Measurements from ENCODE around the gene RPL28.
"Not testable (repeated sequence)": the region's sequence is repeated elsewhere in the genome, so short reads cannot be mapped to it uniquely, and the experiment has no call there.

RPL28 gene

DNA sequence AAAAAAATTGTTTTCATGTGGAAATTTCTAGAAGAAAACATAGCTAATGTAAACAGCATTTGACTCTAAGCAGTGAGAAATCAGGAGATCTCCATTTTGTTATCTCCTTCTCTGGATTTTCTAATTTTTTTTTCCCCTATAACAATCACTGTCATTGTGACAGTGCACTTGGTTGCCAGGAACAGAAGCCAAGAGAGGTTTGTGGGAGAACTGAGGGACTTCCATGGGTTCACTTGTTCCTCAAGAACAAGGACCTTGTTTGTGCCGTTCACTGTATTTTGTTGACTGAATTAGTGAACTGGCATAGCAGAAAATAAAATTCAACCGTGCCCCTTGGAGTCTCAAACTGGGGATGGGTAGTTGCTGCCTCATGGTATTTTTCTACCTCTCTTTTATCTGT is 40.3 kb downstream of the RPL28 start:
- DNase-seq (ENCODE audit: low read depth) = no peak

DNA sequence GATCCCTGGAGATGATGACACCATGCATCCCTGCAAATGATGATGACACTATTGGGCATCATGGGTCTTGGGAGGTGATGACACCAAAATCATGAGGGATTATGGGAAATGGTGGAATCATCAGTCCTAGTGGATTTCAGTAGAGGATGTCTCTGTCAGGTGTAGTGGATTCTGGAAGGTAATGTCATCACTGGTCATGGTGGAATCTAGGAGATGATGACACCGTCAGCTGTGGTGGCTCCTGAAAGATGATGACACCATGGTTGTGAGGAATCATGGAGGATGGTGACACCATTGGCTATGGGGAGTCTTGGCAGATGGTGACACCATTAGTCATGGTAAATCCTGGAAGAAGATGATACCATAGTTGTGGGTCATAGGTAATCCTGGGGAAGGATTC is 45.5 kb downstream of the RPL28 start:
- no peak for DNase-seq (ENCODE audit: low read depth)

DNA sequence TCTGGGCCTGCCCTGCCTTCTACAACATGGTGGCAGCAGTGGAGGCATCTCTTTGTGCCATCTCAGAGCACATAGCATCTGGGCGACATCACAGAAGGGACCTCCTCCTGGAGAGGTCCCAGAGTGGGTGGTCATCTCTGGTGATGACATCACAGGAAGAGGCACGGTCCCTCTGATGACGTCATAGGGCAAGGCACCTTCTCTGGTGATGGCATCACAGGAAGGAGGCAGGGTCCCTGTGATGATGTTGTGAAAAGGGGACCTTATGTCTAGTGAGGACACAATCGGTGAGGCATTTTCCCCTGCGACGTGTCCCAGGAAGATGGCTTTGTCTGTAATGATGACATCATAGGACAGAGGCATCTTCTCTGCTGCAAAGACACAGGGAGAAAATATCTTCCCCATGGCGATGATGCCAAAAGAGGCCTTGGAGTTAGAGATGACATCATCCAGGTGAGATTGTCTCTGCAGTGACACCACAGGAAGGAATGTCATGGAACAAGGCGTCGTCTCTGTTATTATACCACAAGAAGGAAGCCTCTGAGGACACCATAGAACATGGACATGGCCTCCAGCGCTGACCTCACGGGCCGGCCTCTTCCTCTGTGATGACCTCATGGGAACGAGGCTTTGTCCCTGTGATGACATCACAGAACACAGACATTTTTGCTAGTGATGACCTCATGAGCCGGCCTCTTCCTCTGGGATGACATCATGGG is 46.7 kb downstream of the RPL28 start:
- DNase-seq (ENCODE audit: low read depth) = no peak

DNA sequence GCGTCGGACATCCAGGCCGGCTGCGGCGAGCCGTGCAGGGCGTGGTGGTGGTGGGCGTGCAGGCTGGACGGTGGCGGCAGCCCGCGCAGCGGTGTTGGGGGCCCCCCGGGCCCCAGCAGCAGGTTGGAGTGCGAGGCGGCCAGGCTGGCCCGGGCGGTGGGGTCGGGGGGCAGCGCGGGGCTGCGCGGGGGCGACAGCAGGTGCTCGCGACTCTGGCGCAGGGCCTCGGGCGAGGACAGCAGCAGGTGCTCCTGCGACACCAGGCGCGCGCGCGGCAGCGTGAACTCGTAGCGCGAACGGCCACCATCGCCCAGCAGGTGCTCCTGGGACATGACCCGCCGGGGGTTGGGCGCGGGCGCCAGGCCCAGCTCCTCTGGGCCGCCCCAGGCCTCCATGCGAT is 47.6 kb downstream of the RPL28 start:
- no peak for DNase-seq (ENCODE audit: low read depth)

DNA sequence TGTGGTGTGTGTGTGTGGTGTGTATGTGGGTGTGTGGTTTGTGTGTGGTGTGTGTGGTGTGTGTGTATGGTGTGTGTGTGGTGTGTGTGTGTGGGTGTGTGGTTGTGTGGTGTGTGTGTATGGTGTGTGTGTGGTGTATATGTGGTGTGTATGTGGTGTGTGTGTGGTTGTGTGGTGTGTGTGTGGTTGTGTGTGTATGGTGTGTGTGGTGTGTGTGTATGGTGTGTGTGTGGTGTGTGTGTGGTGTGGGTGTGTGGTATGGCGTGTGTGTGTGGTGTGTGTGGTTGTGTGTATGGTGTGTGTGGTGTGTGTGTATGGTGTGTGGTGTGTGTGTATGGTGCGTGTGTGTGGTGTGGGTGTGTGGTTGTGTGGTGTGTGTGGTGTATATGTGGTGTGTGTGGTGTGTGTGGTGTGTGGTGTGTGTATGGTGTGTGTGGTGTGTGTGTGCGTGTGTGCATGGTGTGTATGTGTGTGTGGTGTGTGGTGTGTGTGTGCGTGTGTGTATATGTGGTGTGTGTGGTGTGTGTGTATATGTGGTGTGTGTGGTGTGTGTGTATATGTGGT is 48.7 kb downstream of the RPL28 start:
- no peak for DNase-seq (ENCODE audit: low read depth)

DNA sequence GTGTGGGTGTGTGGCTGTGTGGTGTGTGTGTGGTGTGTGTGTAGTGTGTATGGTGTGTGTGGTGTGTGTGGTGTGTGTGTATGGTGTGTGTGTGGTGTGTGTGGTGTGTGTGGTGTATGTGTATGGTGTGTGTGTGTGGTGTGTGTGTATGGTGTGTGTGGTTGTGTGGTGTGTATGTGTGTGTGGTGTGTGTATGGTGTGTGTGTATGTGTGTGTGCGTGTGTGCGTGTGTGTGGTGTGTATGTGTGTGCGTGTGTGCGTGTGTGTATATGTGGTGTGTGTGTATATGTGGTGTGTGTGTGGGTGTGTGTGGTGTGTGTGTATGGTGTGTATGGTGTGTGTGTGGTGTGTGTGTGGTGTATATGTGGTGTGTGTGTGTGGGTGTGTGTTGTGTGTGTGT is 49.3 kb downstream of the RPL28 start:
- no peak for DNase-seq (ENCODE audit: low read depth)

GRCh38 chr19:55436847-55437246 is 51.1 kb downstream of the RPL28 start:
- DNase-seq (ENCODE audit: low read depth) = no peak

- DNase-seq (ENCODE audit: low read depth) = peak; percentile 31
Measured at GRCh38 chr19:55437410-55437809, 51.7 kb downstream of the RPL28 start.

GRCh38 chr19:55439052-55439451 is 53.3 kb downstream of the RPL28 start:
- DNase-seq (ENCODE audit: low read depth) = no peak

GRCh38 chr19:55440411-55441105 is 54.8 kb downstream of the RPL28 start:
- no peak for DNase-seq (ENCODE audit: low read depth)

- no peak for DNase-seq (ENCODE audit: low read depth)
Measured at GRCh38 chr19:55441319-55441691, 55.6 kb downstream of the RPL28 start.

- no peak for DNase-seq (ENCODE audit: low read depth)
Measured at GRCh38 chr19:55441692-55442321, 56.1 kb downstream of the RPL28 start.

GRCh38 chr19:55442372-55442961 is 56.7 kb downstream of the RPL28 start:
- no peak for DNase-seq (ENCODE audit: low read depth)

DNA sequence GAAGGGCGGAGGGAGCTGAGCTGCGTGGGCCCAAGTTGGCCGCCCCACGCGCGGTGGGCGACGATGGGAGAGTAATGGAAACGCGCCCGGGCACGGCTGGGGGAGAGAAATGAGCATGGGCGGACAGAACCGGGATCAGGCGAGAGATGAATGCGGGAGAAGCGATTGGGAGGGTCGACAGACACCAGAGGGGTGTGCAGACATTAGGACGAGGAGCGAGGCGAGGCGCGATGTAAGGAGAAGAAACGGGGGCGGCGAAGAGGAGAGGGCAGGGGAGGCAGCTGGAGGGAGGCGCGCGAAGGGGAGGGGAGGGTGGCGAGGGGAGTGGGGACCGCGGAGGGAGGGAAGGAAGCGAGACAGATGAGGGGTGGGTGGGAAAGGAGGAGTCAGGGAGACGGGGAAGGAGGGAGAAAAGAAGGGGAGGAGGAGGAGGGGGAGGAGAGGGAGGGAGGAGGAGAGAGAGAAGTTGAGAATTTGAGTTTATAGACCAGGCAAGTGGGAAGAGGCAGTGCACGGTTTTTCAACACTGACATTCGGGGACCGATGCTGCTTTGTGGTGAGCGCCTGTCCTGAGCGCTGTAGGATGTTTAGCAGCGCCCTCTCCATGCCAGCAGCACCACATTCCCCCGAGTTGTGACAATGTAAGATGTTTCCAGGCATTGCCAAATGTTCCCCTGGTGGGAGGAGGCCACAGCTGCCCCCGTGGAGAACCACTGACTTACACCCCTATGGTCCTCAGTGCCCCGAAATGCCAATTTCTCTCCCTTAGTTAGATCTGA is 57.5 kb downstream of the RPL28 start, which contains the start of gene SHISA7:
Gene SHISA7, minus strand, starts transcription at position 256 of the 779 bp plus-strand sequence. CDS start 437 bp downstream, outside the sequence.
- DNase-seq (ENCODE audit: low read depth) = no peak

- DNase-seq (ENCODE audit: low read depth) = no peak
Measured at GRCh38 chr19:55443824-55444480, 58.2 kb downstream of the RPL28 start.

GRCh38 chr19:55444646-55445045 is 58.9 kb downstream of the RPL28 start:
- no peak for DNase-seq (ENCODE audit: low read depth)

DNA sequence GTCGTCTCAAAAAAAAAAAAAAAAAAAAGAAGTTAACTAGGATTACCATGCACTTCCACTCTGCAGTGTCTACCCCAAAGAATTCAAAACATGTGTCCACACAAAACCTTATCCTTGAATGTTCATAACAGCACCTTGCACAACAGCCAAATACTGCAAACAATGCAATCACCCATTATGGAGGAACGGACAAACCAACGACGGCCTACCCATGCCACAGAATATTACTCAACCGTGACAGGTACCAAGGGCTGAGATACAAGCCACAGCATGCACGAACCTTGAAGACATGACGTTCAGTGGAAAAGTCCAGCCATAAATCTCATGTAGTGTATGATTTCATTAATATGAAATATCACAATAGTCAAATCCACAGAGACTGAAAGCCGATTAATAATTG is 60.3 kb downstream of the RPL28 start:
- DNase-seq (ENCODE audit: low read depth) = no peak

GRCh38 chr19:55447421-55448174 is 61.9 kb downstream of the RPL28 start:
- peak; percentile 5 for DNase-seq (ENCODE audit: low read depth)

DNA sequence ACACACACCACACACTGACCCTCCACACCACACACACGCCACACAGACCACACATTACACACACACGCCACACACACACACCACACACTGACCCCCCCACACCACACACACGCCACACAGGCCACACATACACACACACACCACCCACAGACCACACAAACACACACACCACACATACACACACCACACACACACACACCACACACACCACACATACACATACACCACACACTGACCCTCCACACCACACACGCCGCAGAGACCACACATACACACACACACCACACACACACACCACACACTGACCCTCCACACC is 62.4 kb downstream of the RPL28 start:
- DNase-seq (ENCODE audit: low read depth) = not testable (repeated sequence)

DNA sequence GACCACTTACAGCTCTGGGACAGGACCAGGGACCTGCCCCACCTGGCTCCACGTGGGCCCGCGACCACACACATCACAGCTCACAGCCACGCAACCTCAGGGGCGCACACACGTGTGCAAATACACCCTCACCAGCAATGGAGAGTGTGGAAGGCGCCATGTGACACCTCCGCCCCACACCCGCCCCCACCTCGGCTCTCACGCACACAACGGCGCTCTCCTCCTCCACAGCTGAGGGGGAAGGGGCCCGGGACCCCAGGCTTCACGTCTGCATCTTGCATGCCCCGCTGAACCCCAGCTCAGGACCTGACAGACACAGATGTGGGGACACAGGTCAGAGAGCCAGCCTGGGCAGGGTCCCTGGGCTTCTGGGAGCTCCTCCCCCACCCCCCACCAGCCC is 63.7 kb downstream of the RPL28 start:
- DNase-seq (ENCODE audit: low read depth) = no peak

Data from stromal cell of bone marrow (primary cell).